Loucy (cell line): ENCODE measurements around the gene FBXO31.

Source experiments
- H2AFZ ChIP-seq: fragments of 200-600 bp; sonication (generic); 2 replicates; pipeline ENCODE4 v1.6.0; 2016; ENCODE audit warnings: antibody characterized with exemption, mild to moderate bottlenecking, low read length, moderate library complexity
- H3F3A ChIP-seq: fragments of 200-600 bp; 2 replicates; pipeline ENCODE4 v1.6.0; 2016; ENCODE audit warnings: antibody characterized with exemption, low read depth, mild to moderate bottlenecking
- H3K27me3 ChIP-seq: fragments of 200-600 bp; sonication (generic); 2 replicates; pipeline ENCODE4 v1.6.1; 2014; ENCODE audit warnings: low read length, mild to moderate bottlenecking; ENCODE audit not compliant: insufficient read depth, poor library complexity, severe bottlenecking
- H3K36me3 ChIP-seq: fragments of 200-600 bp; sonication (generic); 2 replicates; pipeline ENCODE4 v1.6.1; 2016; ENCODE audit warnings: low read length; ENCODE audit not compliant: insufficient read depth
- H3K4me1 ChIP-seq: fragments of 200-600 bp; sonication (generic); 2 replicates; pipeline ENCODE4 v1.5.1; 2014; ENCODE audit warnings: low read length, mild to moderate bottlenecking; ENCODE audit not compliant: insufficient read depth, poor library complexity, severe bottlenecking
- H3K4me2 ChIP-seq: fragments of 200-600 bp; sonication (generic); 2 replicates; pipeline ENCODE4 v1.6.0; 2014; ENCODE audit warnings: antibody characterized with exemption, low read length, low read depth, mild to moderate bottlenecking; ENCODE audit not compliant: poor library complexity, severe bottlenecking
- H3K4me3 ChIP-seq: fragments of 200-600 bp; sonication (generic); 2 replicates; pipeline ENCODE4 v1.5.1; 2014; ENCODE audit warnings: low read length, mild to moderate bottlenecking, mixed read lengths; ENCODE audit not compliant: poor library complexity, severe bottlenecking
- H3K79me2 ChIP-seq: fragments of 200-600 bp; sonication (generic); 2 replicates; pipeline ENCODE4 v1.6.1; 2014; ENCODE audit warnings: low read length; ENCODE audit not compliant: insufficient read depth
- H3K9ac ChIP-seq: fragments of 200-600 bp; sonication (generic); 2 replicates; pipeline ENCODE4 v1.6.0; 2014; ENCODE audit warnings: mild to moderate bottlenecking, low read depth, low read length, moderate library complexity; ENCODE audit not compliant: poor library complexity, severe bottlenecking
- H3K9me2 ChIP-seq: fragments of 200-600 bp; sonication (generic); replicated peaks from 2 replicates; pipeline ENCODE4 v1.6.1; 2016; ENCODE audit warnings: low read depth, low read length, mixed read lengths
- H3K9me3 ChIP-seq: fragments of 200-600 bp; sonication (generic); 2 replicates; pipeline ENCODE4 v1.6.1; 2014; ENCODE audit warnings: mild to moderate bottlenecking, antibody characterized with exemption, low read length, low read depth; ENCODE audit not compliant: insufficient read depth
- H4K20me1 ChIP-seq: fragments of 200-600 bp; sonication (generic); 2 replicates; pipeline ENCODE4 v1.6.0; 2014; ENCODE audit warnings: antibody characterized with exemption, low read length, mild to moderate bottlenecking; ENCODE audit not compliant: insufficient read depth, poor library complexity, severe bottlenecking
- CTCF ChIP-seq: fragments of 200-600 bp; sonication (generic); conservative IDR thresholded peaks from 2 replicates; pipeline ENCODE4 v1.5.1; 2014; ENCODE audit warnings: mild to moderate bottlenecking, antibody characterized with exemption, low read length
- EZH2phosphoT487 ChIP-seq: fragments of 200-600 bp; IDR thresholded peaks from 2 replicates; pipeline ENCODE4 v1.6.1; 2018; ENCODE audit warnings: antibody characterized with exemption, mild to moderate bottlenecking, moderate library complexity, borderline replicate concordance

Gene FBXO31

GRCh38 chr16:87329436-87330256, 53.9 kb downstream of the FBXO31 start:
- H3K9ac ChIP-seq, result no peak overlapping the region
- H3K9me3 ChIP-seq, result no peaks in the 10 kb centered on the region
- no peaks in the 10 kb centered on the region for H3K79me2 ChIP-seq
- peaks cover 3% of the 10 kb centered on the region for H4K20me1 ChIP-seq
- H3K27me3 ChIP-seq, result no peaks in the 10 kb centered on the region
- TF ChIP-seq CTCF (no peak), EZH2phosphoT487 (no peak)
- H3K9me2 ChIP-seq, result no peaks in the 10 kb centered on the region
- no peaks in the 10 kb centered on the region for H3F3A ChIP-seq
- H3K4me3 ChIP-seq, result no peak overlapping the region
- H3K4me1 ChIP-seq, result peaks cover 25% of the 10 kb centered on the region
- H3K4me2 ChIP-seq, result no peak overlapping the region
- peaks cover 41% of the 10 kb centered on the region; the same call in 1 of the 2 replicates for H3K36me3 ChIP-seq
- no peak overlapping the region for H2AFZ ChIP-seq

GRCh38 chr16:87328846-87329245, 54.7 kb downstream of the FBXO31 start:
- TF ChIP-seq CTCF (no peak), EZH2phosphoT487 (no peak)
- Histone ChIP-seq H2AFZ (no peak overlapping the region), H3K9me2 (no peaks in the 10 kb centered on the region), H3K36me3 (peaks cover 33% of the 10 kb centered on the region; the same call in 1 of the 2 replicates), H3K79me2 (no peaks in the 10 kb centered on the region), H3K27me3 (no peaks in the 10 kb centered on the region), H3K4me2 (no peak overlapping the region), H3K9me3 (no peaks in the 10 kb centered on the region), H3K4me1 (peaks cover 25% of the 10 kb centered on the region), H3K9ac (no peak overlapping the region), H3K4me3 (no peak overlapping the region), H3F3A (no peaks in the 10 kb centered on the region), H4K20me1 (peaks cover 3% of the 10 kb centered on the region)

GRCh38 chr16:87327798-87328495, 55.6 kb downstream of the FBXO31 start:
- Histone ChIP-seq H3K36me3 (peaks cover 28% of the 10 kb centered on the region; the same call in 1 of the 2 replicates), H2AFZ (no peak overlapping the region)
- TF ChIP-seq CTCF (no peak), EZH2phosphoT487 (no peak)

More at GRCh38 chr16:87327798-87328495, 55.6 kb downstream of the FBXO31 start:
- Histone ChIP-seq H3K79me2 (no peaks in the 10 kb centered on the region), H3K4me1 (peaks cover 23% of the 10 kb centered on the region), H3F3A (no peaks in the 10 kb centered on the region), H3K4me3 (no peak overlapping the region), H3K9me2 (no peaks in the 10 kb centered on the region), H3K9me3 (no peaks in the 10 kb centered on the region), H3K9ac (no peak overlapping the region), H3K4me2 (no peak overlapping the region), H4K20me1 (peaks cover 3% of the 10 kb centered on the region), H3K27me3 (no peaks in the 10 kb centered on the region)
